GM18873 (cell line): ENCODE measurements around the gene ZNF439.
"Not testable (repeated sequence)": the region's sequence is repeated elsewhere in the genome, so short reads cannot be mapped to it uniquely, and the experiment has no call there.

Experiments used
- ATAC-seq: cut with Tn5 transposase; IDR thresholded peaks from one replicate; pipeline ENCODE4 v1.9.1; 2021; ENCODE audit warnings: mild to moderate bottlenecking, moderate library complexity, moderate number of reproducible peaks; ENCODE audit not compliant: unreplicated experiment, low FRiP score

Gene ZNF439

GRCh38 chr19:11848594-11849469 lies at the start of gene ZNF439:
Gene ZNF439 (plus strand): TSS chr19:11848726. CDS start chr19:11848868, 142 bp downstream.
- peak; percentile 55 for ATAC-seq

- ATAC-seq, result no peak
Measured at GRCh38 chr19:11806354-11807098, 42.0 kb upstream of the ZNF439 start.

- ATAC-seq, result no peak
Measured at GRCh38 chr19:11807099-11807380, 41.5 kb upstream of the ZNF439 start.

GRCh38 chr19:11813703-11814028 lies 34.9 kb upstream of the ZNF439 start:
- ATAC-seq, result no peak

- ATAC-seq, result peak; percentile 90
Measured at GRCh38 chr19:11814029-11814699, 34.4 kb upstream of the ZNF439 start, which contains the start of gene ZNF440. Gene ZNF440 (plus strand): TSS chr19:11814273. CDS start chr19:11814448, 175 bp downstream.

- ATAC-seq, result no peak
Measured at GRCh38 chr19:11814700-11815035, 33.9 kb upstream of the ZNF439 start.

- no peak for ATAC-seq
Measured at GRCh38 chr19:11821474-11822109, 26.9 kb upstream of the ZNF439 start.

GRCh38 chr19:11828957-11829876 lies 19.3 kb upstream of the ZNF439 start:
- not testable (repeated sequence) for ATAC-seq

- no peak for ATAC-seq
Measured at GRCh38 chr19:11832253-11832912, 16.1 kb upstream of the ZNF439 start.

- ATAC-seq, result no peak
Measured at GRCh38 chr19:11833541-11833940, 15.0 kb upstream of the ZNF439 start.

- ATAC-seq, result not testable (repeated sequence)
Measured at GRCh38 chr19:11835626-11836066, 12.9 kb upstream of the ZNF439 start.

- no peak for ATAC-seq
Measured at GRCh38 chr19:11843722-11844121, 4.8 kb upstream of the ZNF439 start.

- ATAC-seq, result not testable (repeated sequence)
Measured at GRCh38 chr19:11847615-11848014, 911 bp upstream of the ZNF439 start.

- no peak for ATAC-seq
Measured at GRCh38 chr19:11848200-11848593, 329 bp upstream of the ZNF439 start.

- not testable (repeated sequence) for ATAC-seq
Measured at GRCh38 chr19:11850289-11850688, 1.8 kb downstream of the ZNF439 start.

GRCh38 chr19:11853358-11853757 lies 4.8 kb downstream of the ZNF439 start:
- ATAC-seq, result no peak

- ATAC-seq, result no peak
Measured at GRCh38 chr19:11856596-11857250, 8.2 kb downstream of the ZNF439 start.

- no peak for ATAC-seq
Measured at GRCh38 chr19:11860721-11861120, 12.2 kb downstream of the ZNF439 start.

- ATAC-seq, result no peak
Measured at GRCh38 chr19:11861301-11861700, 12.8 kb downstream of the ZNF439 start.
